Panc1 (cell line): Measurements from ENCODE around the gene MAGI2. TPM values are rescaled to one million over a fixed set of nuclear protein-coding genes. Genes with fewer than 3 reads are reported as not detected.

ENCODE experiments used
- ATAC-seq: fragments of 200-7000 bp; cut with Tn5 transposase; 2 replicates; pipeline ENCODE4 v1.9.1; 2020; ENCODE audit warnings: mild to moderate bottlenecking, moderate library complexity
- BruUV-seq: library from RNA; stranded (reverse); fragments of 400-500 nt; replicated peaks from 2 replicates; lab custom pipeline; 2021; lab: Mats Ljungman, UMichigan
- CTCF ChIA-PET: fragments of 300-600 bp; sonication (Branson Sonifier 250); formaldehyde crosslinking; loops from one replicate; lab custom pipeline; 2022; ENCODE audit warnings: antibody characterized with exemption; lab: Charles Lee
- POLR2A ChIA-PET: fragments of 300-600 bp; sonication (Branson Sonifier 250); formaldehyde crosslinking; loops from one replicate; lab custom pipeline; 2022; ENCODE audit warnings: antibody characterized with exemption; lab: Charles Lee
- DNase-seq: peaks from one replicate; pipeline ENCODE4 v3.0.0-alpha.2; 2010; ENCODE audit warnings: low read depth, low spot score
- H3K27ac ChIP-seq: 2 replicates; pipeline ENCODE4 v1.5.1; 2011; ENCODE audit warnings: mild to moderate bottlenecking, low read length, inconsistent platforms
- H3K27me3 ChIP-seq: fragments of 200-500 bp; sonication (Bioruptor generic); 2 replicates; pipeline ENCODE4 v1.6.0; 2014; ENCODE audit warnings: low read length, inconsistent platforms; ENCODE audit not compliant: control insufficient read depth, insufficient read depth
- H3K36me3 ChIP-seq: fragments of 200-500 bp; sonication (Bioruptor generic); 2 replicates; pipeline ENCODE4 v1.5.1; 2014; ENCODE audit warnings: inconsistent platforms, mild to moderate bottlenecking, low read length, moderate library complexity; ENCODE audit not compliant: control insufficient read depth, insufficient read depth
- H3K4me1 ChIP-seq: 2 replicates; pipeline ENCODE4 v1.5.1; 2011; ENCODE audit warnings: inconsistent platforms, mild to moderate bottlenecking, low read length, moderate library complexity; ENCODE audit not compliant: control insufficient read depth, insufficient read depth
- H3K4me3 ChIP-seq, 2 experiments: 2 replicates each; pipeline ENCODE4 v1.5.1; 2011 to 2012; ENCODE audit warnings: low read depth in 2 of 2, low read length in 2 of 2, mild to moderate bottlenecking in 2 of 2, inconsistent platforms in 1 of 2, moderate library complexity in 1 of 2
- H3K9me3 ChIP-seq: fragments of 200-500 bp; sonication (Bioruptor generic); 2 replicates; pipeline ENCODE4 v1.5.1; 2014; ENCODE audit warnings: low read depth, mild to moderate bottlenecking, inconsistent platforms, low read length, moderate library complexity; ENCODE audit not compliant: control insufficient read depth, insufficient read depth
- POLR2AphosphoS5 ChIP-seq: IDR thresholded peaks from 2 replicates; pipeline ENCODE4 v1.6.1; 2012; ENCODE audit warnings: mild to moderate bottlenecking, low read depth, low read length, moderate library complexity
- REST ChIP-seq, 2 experiments: IDR thresholded peaks; 2 replicates each; pipeline ENCODE4 v1.6.1; 2011 to 2012; ENCODE audit warnings: low read depth in 2 of 2, control low read depth in 1 of 2, low read length in 1 of 2, mild to moderate bottlenecking in 1 of 2, moderate library complexity in 1 of 2; ENCODE audit not compliant: insufficient read depth in 1 of 2
- SIN3A ChIP-seq: IDR thresholded peaks from 2 replicates; pipeline ENCODE4 v1.6.1; 2012; ENCODE audit warnings: low read depth, mild to moderate bottlenecking, low read length, moderate library complexity, borderline replicate concordance; ENCODE audit not compliant: insufficient read depth
- TCF7L2 ChIP-seq: IDR thresholded peaks from 2 replicates; pipeline ENCODE4 v1.6.1; 2011; ENCODE audit warnings: mild to moderate bottlenecking, low read depth, low read length, inconsistent platforms
- in situ Hi-C: cut with HindIII; loops from 2 replicates; pipeline ENCODE4 v1.10.0; 2016; ENCODE audit warnings: low sequenced_read_pairs, low pct_unique_long_range_greater_than_20kb
- intact Hi-C: fragments of 100-400 bp; cut with micrococcal nuclease; formaldehyde crosslinking; loops from one replicate; pipeline ENCODE4 v1.10.0; 2022; ENCODE audit not compliant: unreplicated experiment
- total RNA-seq: library from RNA; stranded (reverse); gene quantifications from one replicate; pipeline ENCODE4 v1.2.1, GENCODE V29; 2021; ENCODE audit not compliant: unreplicated experiment
- TF ChIP-seq, protein P1 (sequence below): fragments of 450-650 bp; IDR thresholded peaks from 2 replicates; pipeline ENCODE4 v1.5.1; 2017; ENCODE audit warnings: mild to moderate bottlenecking

Gene MAGI2
- total RNA-seq, 1 experiment from 2014 or later: 5.4 TPM

DNA sequence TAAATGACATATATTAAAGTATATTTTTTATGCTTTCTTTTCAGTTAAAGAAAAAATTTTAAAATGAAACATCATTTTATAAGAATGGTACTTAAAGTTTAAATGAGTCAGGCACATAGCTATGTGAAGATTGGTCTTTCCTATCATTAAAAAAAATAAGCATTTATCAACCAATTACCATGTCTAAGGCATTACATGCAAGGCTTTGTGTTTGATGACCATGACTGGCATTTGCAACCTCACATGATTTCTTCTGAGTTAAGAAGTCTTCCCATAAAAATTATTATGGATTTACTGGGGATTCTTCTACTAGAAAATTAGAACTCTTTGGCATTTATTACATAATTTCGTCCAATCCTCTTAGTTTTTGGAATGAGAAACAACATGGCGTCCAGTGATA, 776.1 kb downstream of the MAGI2 start:
- ChIA-PET CTCF (no interaction called here), POLR2A (no interaction called here)
- H3K9me3 ChIP-seq: no peaks in the 10 kb centered on the region
- TF ChIP-seq POLR2AphosphoS5: no peak
- TF ChIP-seq, protein P1, sequence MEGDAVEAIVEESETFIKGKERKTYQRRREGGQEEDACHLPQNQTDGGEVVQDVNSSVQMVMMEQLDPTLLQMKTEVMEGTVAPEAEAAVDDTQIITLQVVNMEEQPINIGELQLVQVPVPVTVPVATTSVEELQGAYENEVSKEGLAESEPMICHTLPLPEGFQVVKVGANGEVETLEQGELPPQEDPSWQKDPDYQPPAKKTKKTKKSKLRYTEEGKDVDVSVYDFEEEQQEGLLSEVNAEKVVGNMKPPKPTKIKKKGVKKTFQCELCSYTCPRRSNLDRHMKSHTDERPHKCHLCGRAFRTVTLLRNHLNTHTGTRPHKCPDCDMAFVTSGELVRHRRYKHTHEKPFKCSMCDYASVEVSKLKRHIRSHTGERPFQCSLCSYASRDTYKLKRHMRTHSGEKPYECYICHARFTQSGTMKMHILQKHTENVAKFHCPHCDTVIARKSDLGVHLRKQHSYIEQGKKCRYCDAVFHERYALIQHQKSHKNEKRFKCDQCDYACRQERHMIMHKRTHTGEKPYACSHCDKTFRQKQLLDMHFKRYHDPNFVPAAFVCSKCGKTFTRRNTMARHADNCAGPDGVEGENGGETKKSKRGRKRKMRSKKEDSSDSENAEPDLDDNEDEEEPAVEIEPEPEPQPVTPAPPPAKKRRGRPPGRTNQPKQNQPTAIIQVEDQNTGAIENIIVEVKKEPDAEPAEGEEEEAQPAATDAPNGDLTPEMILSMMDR: no peak
- no peak for TF ChIP-seq SIN3A
- no peak for TF ChIP-seq TCF7L2
- TF ChIP-seq REST (IDR thresholded peaks at IDR 0.05; ENCODE audit: insufficient read depth in 1 of 2, low read depth in 2 of 2, low read length in 1 of 2): no peak
- no peak overlapping the region for H3K27ac ChIP-seq
- DNase-seq: no peak
- in situ Hi-C loops: no loop called here
- H3K4me3 ChIP-seq: no peak overlapping the region
- no peak for ATAC-seq
- intact Hi-C loops: no loop called here
- no TSS peak for BruUV-seq
- H3K4me1 ChIP-seq: no peaks in the 10 kb centered on the region
- H3K27me3 ChIP-seq: no peaks in the 10 kb centered on the region
- no peaks in the 10 kb centered on the region for H3K36me3 ChIP-seq

DNA sequence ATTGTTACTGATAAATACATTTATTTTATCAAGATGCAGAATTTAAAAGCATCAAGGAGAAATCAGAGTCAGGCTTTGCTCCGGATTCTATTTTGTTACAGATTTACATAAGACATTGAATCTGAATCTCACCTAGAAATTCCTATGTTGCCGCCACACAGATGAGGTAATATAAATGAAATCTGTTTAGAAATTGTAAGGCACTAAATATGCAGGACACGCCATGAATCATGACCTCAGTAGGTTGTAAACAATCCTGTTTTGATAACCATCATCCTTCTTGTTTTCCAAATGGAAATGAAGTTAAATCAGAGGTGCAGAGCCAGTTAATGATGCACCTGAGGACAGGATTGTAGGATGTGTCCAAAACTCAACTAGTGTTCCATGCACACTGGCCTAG, 778.0 kb downstream of the MAGI2 start:
- POLR2A ChIA-PET: no interaction called here
- TF ChIP-seq TCF7L2 (no peak), REST (IDR thresholded peaks at IDR 0.05; ENCODE audit: insufficient read depth in 1 of 2, low read depth in 2 of 2, low read length in 1 of 2) (no peak), POLR2AphosphoS5 (no peak), SIN3A (no peak)
- TF ChIP-seq, protein P1: no peak
- in situ Hi-C loops (no loop called here), intact Hi-C loops (no loop called here)
- ATAC-seq (no peak), DNase-seq (no peak)
- Histone ChIP-seq H3K9me3 (no peaks in the 10 kb centered on the region), H3K36me3 (no peaks in the 10 kb centered on the region), H3K4me3 (no peak overlapping the region), H3K4me1 (no peaks in the 10 kb centered on the region), H3K27ac (no peak overlapping the region), H3K27me3 (no peaks in the 10 kb centered on the region)
- BruUV-seq: no TSS peak
- CTCF ChIA-PET: interaction anchor here (0.5 kb wide), 1 partner anchor 11 kb away, joined by 5 read pairs; no protein-coding TSS in a partner anchor
